A172 (cell line): ENCODE results near the gene GPR107. TPM values are rescaled to one million over a fixed set of nuclear protein-coding genes. Genes with fewer than 3 reads are reported as not detected.

ENCODE experiments used
- DNase-seq: peaks from one replicate; pipeline ENCODE4 v3.0.0-alpha.2; 2015; ENCODE audit warnings: low spot score
- total RNA-seq: library from RNA; depleted of rRNA; stranded (reverse); fragments of >200 nt; shearing (Covaris generic); gene quantifications from 2 replicates; pipeline ENCODE4 v1.2.3, GENCODE V29; 2014

GPR107 gene
- total RNA-seq, 1 experiment from 2014 or later, result 0.17 TPM

DNA sequence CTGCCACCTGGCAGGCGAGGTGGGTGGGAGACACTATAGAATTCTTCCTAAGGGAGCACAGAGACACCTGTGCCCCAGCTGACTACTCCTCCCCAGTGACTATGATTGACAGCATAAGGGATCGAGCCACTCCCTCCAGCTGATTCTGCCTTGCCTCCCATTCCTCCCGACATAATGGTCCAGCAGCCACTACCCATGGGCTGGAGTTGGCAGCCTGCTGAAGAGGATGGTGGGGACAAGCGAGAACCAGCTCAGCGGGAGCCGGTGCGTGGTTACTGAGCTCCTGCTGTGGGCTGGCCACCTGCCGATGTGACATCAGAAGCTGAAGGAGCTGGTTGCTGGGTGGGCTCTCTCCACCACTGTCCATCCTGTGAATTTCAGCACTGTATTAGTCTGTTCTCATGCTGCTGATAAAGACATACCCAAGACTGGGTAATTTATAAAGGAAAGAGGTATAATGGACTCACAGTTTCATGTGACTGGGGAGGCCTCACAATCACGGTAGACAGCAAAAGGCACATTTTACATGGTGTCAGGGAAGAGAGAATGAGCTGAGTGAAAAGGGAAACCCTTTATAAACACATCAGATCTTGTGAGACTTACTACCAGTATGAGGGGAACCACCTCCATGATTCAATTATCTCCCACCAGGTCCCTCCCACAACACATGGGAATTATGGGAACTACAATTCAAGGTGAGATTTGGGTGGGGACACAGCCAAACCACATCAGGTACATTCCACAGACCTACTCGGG, 106.4 kb downstream of the GPR107 start:
- no peak for DNase-seq

DNA sequence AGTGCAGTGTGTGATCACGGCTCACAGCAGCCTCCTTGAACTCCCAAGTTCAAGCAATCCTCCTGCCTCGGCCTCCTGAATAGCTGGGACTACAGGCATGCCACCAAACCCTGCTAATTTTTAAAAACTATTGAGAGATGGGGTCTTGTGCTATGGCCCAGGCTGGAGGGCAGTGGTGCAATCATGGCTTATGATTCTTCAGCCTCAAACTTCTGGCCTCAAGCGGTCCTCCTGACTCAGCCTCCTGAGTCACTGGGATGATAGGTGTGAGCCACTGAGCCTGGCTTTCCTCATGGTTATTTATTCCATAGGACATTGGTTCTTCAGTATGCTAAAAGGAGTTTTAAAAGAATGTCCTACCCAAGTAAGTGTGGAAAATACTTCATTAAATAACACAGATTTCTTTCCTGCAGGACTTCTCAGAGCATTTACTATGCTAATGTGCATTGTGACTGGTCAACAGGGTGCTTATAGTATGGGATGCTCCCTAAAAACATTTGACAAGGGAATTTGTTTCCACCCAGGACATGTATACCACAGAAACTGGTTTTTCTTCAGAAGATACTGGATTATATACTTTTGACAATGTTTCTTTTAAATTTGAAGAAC, 107.3 kb downstream of the GPR107 start:
- no peak for DNase-seq

DNA sequence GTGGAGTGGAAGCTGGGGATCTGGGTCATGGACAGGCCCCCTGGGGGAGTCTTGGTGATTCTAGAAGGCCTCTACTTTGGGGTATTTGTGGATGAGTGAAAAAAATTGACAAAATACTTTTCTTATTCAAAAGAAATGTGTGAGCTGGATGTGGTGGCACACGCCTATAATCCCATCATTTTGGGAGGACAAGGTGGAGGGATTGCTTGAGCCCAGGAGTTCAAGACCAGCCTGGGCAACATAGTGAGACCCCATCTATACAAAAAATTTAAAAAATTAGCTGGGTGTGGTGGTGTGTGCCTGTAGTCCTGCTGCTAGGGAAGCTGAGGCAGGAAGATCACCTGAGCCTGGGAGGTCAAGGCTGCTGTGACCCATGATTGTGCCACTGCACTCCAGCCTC, 111.9 kb downstream of the GPR107 start:
- DNase-seq, result no peak

DNA sequence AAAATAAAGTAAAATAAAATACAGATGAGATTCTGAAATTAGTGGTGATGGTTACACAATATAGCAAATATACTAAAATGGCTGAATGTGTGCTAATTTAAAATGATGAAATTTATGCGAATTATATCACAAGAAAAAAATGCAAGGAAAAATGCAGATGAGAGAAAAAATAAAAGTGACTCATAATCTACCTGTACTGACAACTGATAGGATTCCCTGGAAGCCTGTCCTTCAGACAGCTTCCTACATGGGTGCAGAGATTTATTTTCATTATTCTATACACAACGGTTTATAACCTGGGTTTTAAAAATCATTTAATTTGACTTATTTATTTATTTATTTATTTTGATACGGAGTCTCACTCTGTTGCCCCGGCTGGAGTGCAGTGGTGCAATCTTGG, 112.7 kb downstream of the GPR107 start:
- no peak for DNase-seq

DNA sequence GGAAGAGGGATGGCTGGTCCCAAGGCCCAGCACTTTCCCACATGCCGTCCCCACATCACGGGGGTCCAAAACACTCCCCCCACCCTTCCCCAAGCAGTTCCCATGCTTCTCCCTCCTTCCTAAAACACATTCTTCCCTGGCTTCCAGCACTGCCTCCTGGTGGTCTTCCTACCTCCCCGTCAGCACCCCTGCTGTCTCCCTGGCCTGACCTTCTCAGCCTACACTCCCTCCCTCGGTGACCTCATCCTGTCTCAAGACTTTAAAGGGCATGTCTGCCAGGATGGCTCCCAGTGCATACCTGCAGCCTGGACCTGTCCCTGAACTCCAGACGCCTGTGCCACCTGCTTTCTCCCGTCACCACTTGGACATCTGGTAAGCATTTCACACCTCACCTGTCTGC, 114.2 kb downstream of the GPR107 start:
- DNase-seq, result no peak

DNA sequence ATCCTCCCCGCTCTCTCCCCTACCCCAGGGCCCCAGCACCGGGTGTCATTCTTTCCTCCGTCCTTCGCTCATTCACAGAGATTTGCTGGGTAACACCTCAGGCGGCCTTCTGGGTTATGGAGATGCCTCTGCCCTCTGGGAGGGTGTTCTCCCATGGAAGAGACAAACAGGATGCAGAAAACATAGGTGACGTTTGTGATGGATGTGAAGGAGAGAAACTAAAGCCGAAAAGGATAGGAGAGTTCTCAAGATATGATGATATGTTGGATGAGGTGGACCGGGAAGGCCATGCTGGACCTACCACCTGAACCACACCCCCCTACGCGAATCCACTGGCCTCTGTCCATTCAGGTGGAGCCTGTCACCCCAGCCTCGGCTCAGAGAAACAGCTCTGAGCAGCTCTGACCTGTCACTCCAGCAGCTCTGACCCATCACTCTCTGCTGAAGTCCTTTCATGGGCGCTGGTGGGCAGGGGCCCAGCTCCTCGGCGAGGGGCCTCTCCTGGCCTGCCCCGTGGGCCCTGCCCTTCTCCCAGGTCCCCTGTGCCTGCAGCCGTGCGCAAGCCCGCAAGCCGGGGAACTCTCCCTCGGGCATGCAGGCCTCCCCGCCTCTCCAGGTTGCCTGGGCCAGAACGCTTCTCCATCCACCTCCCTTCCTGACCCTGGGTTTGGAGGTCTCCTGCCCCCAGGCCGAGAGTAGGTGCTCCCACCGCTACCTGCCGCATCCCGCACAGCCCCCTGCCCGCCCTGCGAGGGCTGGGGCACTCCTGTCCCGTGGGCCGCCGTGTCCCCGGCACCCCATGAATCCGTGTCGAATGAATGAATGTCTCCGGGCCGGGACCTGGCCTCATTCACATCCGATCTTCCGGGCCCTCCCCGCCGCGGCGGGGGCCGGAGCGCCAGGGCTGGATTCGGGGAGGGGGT, 117.8 kb downstream of the GPR107 start:
- DNase-seq, result no peak

DNA sequence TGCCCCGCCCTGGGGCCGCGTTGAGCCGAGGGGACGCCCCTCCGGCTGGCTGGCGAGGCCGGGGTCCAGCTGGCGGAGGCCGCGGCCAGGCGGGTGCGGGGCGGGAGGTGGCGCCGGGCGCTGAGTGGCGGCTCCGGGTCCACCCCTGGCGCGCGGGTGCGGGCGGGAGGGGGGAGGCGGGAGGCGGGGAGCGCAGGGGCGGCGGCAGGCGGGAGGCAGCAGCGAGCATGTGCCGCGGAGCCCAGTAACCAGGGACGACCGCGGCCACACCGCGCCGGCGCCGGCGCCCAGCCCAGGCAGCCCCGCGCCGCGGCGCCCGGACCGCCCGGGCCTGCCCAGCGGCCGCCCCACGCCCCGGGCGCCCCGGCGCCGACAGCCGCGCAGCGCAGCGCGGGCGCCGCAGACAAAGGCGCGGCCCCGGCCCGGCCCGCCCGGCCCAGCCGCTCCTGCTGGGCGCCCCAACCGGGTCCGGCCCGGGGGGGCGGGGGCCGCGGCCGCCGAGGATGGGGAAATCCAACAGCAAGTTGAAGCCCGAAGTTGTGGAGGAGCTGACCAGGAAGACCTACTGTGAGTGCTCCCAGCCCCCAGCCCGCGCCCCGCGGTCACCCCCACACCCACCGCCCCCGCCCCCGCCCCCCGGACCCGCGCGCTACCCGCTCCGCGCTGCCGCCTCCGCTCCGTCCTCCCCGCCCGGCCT, 118.6 kb downstream of the GPR107 start, which contains the start of gene NCS1:
TSS of gene NCS1 (plus strand) at position 244 of the 697 bp plus-strand sequence. CDS start at position 504, 260 bp downstream.
- DNase-seq, result no peak

DNA sequence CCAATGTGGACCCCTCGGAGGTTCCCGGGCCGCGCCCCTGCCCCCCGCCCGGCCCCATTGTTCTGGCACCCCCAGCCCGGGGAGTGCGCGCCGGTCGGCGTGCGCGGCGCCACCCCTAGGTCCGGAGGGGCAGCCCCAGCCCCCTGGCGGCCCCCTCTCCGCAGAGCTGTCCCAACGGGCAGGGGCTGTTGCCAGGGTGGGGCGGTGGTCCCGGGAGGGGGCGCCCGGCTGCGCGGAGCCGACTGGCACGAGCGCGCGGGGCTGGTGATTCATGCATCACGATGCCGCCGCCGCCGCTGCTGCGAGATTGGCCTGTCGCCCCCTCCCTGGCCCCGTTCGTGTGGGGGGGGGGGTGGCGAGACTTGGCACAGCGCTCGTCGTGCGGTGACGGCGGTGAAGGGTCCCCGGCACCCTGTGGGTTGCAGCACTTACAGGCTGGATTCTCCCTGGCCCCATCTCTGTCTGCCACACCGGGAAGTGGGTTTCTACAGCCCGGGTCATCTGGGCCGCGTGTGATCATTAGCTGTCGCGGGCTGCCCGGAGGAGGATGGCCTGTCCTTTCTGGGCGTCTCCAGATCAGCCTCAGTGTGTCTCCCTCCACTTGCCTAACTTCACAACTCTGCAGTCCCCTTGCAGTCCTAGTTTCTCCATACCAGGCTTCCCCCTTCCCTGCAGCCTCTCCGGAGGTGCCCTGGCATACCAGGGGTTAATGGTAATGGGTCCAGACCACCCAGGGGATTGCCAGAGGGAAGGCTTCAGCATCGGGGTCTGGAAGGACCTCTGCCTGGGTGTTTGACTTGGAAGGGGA, 119.4 kb downstream of the GPR107 start:
- DNase-seq, result no peak

DNA sequence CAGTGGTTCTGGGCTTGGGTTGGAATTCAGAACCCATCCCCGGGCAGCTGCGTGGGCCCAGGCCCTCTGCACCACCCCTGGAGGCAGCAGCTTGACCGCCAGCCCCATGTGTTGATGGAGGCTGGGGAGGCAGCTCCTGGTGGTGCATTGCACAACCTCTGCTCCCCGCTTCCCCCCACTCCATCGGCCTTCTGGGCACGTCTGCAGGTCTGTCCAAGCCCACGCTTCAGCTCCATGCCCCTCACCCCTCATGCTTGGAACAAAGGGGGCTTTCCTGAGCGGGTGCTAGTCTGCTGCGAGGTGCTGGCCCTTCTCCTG, 119.9 kb downstream of the GPR107 start:
- no peak for DNase-seq

DNA sequence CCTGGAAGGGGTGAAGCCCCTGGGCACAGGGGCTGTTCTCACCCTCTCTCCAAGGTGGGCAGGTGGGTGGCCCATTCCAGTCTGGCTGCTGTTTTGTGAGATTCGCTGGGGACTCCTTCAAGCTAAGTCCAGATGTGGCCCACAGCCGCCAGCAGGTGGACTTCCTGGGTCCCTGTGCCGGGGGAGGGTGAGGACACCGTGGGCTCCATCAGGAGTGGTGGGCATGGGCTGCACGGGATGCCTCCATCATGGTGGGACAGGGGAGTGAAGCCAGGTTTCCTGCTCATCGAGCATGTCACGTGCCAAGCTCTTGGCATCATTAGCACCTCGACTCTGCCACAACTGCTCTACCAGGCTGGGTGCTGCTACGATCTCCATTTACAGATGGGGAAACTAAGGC, 120.3 kb downstream of the GPR107 start:
- DNase-seq, result no peak

DNA sequence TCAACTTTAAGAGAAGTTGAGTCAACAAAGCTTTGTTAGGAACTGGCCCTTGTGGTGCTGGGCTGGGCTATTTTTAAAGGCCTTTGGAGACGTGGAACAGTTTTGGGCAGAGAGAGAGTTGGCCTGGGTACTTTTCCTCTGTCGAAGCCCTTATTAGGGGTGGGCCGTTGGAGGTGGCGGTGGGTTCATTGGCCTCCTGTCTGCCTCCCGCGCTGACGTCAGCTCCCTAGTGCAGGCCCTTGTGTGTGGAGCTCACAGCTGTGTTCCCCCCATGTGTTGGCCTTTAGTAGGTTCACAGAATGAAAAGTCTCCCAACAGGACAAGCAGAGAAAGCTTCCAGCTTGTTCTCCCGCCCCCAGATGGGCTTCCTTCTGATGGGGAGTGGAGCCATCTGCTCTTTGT, 121.2 kb downstream of the GPR107 start:
- no peak for DNase-seq

DNA sequence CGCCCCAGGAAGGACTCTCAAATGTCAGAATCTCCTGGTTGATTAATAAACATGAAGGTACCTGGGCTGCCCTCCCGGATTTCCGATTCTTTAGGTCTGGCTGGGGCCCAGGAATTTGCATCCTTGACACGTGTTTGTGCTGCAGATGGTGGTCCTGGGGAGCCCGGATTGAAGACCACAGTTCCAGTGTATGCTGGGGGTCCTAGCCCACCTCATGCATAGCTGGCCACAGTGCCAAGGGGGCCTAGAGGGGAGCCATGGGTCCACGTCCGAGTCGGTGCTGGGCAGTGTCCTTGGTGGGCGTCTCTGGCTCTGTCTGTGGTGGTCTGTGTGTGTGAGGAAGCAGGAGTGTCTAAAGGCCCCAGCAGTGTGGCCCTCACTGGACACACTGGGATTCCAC, 121.6 kb downstream of the GPR107 start:
- DNase-seq, result no peak

DNA sequence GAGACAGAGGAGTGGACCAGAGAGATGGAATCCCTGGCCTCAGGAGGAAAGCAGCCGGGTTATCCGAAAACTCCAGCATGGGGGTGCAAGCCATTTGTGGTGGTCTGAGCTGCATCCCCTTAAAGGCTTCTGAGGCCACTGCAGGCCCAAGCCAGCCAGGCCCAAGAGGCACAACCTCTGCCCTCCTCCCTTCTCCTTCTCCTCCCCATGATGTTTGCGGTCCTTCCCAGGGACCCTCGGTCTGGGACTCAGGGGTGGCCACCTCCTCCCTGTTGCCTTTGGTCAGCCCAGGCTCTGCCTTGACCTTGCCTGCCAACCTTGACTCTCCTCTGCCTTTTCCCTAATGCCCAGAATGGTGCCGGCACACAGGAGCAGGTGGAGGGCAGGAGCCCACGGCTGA, 123.1 kb downstream of the GPR107 start:
- no peak for DNase-seq

DNA sequence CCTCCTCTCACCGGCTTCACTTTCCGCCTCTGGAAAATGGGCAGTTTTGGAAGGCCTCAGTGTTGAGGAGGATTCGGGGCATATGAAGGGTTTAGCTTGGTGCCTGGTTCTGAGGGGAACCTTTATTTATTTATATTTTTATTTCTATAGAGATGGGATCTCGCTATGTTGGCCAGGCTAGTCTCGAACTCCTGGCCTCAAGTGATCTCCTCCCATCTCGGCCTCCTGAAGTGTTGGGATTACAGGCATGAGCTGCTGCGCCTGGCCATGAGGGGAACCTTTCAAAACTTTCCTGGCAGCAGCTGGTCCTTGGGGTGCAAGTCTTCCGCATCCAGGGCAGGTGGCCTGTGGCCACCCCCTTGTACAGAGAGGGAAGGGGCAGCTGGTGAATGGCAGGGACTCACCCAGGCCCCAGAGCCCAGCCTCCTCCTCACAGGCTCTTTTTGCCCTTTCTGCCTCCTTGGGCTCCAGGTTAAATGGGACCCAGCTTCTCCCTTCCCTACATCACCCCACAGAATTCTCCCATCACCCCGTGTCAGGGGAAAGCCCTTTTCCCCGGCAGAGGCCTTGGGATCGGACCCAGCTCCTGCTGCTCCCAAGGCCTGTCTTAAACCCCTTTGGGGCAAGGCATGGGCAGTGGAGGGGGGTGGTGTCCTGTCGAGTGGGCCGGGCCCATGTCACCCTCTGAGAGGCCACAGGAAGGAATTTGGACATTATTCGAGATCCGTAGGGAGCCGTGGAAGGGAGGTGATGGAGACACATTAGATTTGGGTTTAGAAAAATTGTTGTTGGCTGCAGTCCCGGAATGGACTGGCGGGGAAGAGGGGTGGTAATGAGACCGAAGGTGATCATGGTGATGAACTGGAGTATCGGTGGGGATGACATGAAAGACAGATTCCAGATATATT, 124.4 kb downstream of the GPR107 start:
- DNase-seq, result no peak

DNA sequence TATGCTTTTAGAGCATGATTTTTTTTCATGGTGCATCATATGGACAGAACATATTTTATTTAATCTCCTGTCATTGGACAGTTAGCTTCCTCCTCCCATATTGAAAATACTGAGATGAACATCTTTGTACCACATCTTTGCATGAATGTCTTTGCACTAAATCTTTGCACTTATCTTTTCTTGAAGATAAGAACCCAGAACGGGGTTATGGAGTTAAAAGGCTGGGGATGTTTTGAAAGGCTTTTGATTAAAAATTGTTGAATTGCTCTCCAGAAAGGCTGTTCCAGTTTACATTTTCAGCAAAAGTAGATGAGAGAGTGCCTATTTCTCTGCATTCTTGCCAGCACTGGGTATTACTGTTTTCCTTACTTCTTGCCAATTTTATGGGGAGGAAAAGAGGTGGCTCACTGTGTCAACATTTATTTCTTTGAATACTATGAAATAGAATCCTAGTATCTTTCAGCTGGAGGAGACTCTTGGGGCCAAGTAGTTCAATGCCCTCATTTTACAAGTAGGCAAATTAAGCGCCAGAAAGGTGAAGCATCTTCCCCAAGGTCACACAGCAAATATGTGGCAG, 125.7 kb downstream of the GPR107 start:
- DNase-seq, result no peak

DNA sequence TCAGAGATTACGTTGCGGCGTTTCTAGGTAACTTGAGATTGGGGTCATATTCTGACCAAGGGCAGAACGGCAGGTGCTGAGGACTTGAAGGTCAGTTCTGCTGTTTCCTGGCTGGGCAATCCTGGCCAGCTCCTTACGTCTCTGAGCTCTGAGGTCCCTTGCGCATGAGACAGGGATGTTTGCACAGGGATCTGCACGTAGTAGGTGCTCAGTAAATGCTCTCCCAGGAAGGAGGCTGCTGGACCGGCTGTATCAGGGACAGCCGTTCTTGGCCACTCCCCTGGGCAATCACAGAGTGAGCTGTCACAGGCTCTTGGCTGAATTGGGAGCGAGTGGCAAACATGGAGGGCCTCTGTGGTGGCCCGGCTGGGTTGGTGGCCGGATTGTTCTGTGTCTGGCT, 126.8 kb downstream of the GPR107 start:
- no peak for DNase-seq

DNA sequence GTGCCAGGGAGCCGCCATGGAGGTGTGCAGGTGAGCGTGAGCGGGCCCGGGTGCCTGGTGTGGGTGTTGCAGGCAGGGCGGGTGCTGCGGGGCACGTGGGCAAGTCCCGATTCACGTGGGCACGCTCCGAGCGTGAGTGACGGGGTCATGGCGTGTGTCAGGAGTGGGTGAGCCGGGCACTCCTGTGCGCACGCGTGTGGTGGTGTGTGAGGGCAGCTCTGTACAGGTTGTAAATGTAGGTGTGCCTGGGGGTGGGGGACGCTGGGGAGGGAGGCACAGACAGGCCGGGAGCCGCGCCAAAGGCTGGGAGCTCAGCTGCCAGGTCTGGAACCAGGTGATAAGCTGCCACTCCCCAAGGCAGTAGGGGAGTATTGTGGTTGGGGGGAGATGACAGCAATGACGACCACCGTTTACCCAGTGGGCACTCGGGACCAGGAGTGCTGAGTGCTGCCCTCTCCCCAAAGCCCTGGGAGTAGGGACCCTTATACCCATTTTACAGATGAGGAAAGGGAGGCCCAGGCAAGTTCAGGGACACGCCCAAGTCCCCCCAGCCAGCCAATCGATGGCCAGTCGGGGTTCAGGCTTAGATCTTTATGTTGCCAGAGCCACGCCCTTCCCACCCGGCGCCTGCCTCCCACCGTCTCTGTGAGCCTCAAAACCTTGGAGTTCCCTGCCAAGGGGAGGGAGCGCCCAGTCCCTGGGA, 128.1 kb downstream of the GPR107 start:
- no peak for DNase-seq

DNA sequence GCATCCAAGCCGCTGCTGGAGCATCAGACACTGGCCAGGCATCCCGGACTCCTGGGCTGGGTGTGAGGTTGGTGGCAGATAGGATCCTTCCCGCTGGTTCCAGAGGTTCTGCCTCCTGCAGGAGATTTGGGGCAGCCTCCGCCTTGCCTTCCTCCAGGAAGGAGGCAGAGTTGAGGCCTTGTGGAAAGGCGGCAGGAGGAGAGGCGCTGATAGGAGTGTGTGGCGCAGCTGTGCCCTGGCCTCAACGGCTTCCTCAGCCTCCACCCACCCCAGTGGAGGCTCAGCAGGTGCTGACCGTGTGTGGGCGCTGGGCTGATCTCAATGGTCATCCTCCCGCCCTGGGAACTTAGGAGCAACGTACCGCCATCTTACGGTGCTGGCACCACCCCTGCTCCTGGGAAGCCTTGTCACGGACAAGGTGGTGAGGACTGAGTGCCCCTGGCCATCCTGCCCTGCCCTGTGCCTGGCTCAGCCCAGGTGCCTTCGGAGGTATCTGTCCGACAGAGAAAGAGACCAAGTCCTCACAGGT, 128.7 kb downstream of the GPR107 start:
- no peak for DNase-seq
